NCI-H128 (cell line): ENCODE measurements around the gene GBA3.

Experiments
- DNase-seq: peaks from one replicate; lab custom pipeline; 2025; ENCODE audit not compliant: unreplicated experiment; lab: John Stamatoyannopoulos, UW

GBA3 gene

DNA sequence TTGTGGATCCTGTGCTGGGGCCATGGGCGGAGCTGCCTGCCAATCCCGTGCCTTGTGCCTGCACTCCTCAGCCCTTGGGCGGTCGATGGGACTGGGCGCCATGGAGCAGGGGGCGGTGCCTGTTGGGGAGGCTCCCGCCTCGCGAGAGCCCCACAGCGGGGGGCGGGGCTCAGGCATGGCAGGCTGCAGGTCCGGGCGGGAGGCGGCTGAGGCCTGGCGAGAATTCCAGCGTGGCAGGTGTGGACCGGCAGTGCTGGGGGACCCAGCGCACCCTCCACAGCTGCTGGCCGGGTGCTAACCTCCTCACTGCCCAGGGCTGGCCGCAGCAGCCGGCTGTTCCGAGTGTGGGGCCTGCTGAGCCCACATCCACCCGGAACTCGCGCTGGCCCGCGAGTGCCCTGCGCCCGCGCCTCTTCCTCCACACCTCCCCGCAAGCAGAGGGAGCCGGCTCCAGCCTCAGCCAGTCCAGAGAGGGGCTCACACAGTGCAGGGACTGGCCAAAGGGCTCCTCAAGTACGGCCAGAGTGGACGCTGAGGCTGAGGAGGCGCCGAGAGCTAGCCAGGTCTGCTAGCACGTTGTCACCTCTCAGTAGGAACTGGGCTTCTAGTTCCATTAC, 85.9 kb downstream of the GBA3 start:
- no peak for DNase-seq

DNA sequence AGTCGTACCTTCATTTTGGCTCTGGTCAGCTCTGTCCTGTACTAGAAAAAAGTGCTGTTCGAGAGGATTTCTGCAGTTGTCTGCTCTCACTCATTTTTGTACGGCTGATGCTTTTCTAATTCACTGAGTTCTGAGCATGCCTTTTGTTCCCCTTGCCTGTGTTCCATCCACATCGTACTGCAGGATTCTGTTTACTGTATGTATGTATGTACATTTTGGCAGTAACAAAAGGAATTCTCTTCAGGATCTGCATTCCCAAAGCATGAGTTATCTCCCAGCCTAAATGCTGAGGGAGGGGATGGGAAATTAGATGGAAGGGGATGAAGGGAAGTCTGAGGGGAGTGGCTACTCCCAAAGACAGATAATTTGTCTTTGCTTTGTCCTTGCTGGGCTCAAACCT, 87.6 kb downstream of the GBA3 start:
- no peak for DNase-seq

DNA sequence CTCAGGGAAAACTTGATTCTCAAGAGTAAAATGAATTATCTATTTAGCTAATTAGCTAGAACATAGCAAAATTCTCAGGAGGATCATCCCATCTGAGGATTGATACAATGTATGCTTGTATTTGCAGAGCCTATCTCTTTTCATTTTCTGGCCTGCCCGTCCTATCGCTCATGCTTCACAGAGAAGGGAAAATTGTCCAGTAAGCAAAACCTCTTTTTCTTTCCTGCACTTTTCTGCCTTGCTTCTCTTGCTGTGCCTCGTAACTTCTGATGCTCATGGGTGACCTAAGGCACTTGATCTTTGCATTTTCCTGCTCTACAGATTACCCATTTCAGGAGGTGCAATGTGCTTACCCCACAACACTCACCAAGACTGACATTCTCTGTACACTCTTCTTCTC, 88.1 kb downstream of the GBA3 start:
- no peak for DNase-seq

DNA sequence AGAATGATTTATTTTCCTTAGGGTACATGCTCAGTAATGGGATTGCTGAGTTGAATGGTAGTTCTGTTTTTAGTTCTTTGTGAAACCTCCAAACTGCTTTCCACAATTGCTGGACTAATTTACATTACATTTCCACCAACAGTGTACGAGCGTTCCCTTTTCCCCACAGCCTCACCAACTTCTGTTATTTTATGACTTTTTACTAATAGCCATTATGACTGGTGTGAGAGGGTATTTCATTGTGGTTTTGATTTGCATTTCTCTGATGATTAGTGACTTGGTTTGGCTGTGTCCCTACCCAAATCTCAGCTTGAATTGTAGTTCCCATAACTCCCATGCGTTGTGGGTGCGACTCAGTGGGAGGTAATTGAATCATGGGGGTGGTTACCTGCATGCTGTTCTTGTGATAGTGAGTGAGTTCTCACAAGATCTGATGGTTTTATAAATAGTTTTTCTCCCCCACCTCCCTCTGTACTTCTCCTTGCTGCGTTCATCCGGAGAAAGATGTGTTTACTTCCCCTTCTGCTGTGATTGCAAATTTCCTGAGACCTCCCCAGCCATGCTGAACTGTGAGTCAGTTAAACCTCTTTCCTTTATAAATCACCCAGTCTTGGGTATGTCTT, 95.1 kb downstream of the GBA3 start:
- DNase-seq: no peak

DNA sequence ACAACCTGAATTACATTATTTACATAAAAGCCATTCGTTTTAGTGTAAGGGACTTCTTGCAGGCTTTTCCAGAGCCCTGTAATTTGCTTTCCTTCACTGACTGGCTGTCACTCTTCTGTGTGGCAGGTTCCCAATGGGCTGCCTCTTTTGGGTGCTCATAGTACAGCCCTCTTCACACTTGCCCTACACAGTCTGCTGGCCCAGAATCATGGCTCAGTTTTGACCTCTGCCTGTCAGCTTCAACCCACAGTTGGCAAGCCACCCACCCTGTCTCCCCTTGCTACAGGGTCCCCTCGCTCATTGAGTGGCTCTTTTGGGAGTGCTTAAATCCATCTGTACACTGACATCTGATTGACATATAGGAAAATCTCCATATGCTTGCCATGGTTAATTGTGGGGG, 97.9 kb downstream of the GBA3 start:
- DNase-seq: no peak

DNA sequence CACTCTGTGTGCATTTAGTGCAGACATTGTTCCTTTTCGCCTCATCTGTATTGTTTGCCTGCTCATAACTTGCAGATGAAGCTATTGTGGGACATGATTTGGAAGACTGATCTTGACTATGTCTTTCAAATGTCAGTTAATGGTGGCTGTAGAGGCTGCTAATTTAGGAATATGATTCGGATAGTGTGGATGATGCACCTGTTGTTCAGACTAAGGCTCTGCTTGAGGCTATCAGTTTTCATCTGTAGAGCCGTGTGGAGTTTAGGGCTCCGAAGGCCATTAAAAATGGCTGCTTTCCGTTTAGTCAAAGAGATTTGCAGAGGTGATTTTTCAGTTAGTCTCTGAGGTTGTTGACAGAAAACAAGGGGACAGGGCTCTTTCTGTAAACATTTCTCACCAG, 102.0 kb downstream of the GBA3 start:
- no peak for DNase-seq

DNA sequence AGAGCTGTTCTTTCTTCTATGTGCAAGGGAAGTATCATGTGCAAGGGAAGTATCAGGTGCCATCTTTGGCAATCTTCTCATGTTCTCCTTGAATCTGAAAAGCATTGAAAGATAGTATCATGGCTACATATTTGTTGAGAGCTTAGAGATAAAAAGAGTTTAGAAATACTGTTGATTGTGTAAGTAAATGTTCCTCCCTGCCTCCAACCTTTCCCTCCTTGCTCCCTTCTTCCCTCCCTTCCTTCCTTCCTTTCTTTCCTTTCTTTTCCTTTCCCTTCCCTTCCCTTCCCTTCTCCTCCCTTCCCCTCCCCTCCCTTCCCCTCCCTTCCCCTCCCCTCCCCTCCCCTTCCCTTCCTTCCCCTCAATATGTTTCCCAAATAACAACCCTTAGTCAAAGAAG, 108.7 kb downstream of the GBA3 start:
- no peak for DNase-seq

DNA sequence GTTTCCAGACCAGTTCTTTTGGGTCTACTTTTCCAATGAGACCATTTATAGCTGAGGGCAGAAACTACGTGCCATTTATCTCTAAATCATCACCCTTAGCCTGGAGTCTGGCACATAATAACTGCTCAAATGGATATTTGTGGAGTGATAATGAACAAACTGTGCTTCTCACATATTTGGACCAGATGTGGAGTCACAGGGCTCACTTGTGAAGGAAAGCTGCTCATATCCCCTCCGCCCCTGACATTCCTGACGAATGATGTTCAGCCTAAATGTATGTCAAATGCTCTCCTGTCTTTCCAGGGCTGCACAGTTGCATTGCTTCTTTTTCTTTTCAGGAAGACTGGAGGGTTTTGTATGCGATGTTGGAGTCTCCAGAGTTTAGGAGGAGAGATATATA, 110.1 kb downstream of the GBA3 start:
- no peak for DNase-seq

DNA sequence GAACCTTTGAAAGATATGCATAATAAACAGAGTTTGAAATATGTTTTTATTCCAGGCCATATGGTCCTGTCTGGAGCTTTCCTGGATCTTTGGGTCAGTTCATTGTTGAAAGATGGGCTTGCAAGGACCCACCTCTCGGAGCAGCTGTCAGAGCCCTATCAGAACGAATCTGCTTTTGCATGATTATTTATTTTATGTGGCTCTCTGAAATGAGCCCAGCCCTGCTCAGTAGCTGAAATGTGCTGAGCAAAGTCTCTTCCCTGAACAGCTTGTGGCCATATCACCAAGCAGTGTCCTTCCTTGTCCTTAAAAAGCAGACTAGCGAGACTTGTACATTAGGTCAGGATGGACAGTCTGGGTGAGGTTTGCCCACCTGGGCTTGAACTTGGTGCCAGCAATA, 110.8 kb downstream of the GBA3 start:
- no peak for DNase-seq

DNA sequence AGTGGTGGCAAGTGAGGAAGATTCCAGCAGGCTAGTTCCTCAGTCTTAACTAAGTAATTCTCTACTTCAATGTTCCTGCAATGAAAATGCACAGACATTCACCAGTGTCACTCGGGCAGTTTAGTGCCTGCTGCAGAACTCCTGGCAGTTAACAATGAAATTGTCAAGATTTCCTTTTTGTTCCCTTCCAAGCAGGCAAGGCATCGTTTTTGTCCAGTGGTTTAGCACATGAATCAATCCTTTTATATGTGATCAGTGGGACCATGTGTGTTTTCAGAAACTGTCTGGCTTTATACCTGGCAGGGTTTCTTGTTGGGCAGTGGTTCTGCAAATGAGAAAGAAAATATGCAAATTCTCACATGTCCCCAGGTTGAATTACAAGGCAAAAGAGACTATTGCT, 122.2 kb downstream of the GBA3 start:
- DNase-seq: no peak

DNA sequence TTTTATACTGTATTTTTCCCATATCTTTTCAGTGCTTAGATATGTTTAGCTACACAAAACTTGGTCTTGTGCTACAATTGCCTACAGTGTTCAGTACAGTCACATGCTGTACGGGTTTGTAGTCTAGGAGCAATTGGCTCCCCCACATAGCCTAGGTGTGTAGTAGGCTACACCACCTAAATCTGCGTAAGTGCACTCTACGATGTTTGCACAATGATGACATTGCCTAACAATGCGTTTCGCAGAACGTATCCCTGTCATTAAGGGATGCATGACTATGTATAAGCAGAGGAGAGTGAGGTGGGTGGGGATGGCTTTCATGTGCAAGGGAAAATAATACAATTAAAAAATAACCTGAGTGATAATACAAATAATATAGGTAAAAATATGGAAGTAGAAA, 131.4 kb downstream of the GBA3 start:
- DNase-seq: no peak

DNA sequence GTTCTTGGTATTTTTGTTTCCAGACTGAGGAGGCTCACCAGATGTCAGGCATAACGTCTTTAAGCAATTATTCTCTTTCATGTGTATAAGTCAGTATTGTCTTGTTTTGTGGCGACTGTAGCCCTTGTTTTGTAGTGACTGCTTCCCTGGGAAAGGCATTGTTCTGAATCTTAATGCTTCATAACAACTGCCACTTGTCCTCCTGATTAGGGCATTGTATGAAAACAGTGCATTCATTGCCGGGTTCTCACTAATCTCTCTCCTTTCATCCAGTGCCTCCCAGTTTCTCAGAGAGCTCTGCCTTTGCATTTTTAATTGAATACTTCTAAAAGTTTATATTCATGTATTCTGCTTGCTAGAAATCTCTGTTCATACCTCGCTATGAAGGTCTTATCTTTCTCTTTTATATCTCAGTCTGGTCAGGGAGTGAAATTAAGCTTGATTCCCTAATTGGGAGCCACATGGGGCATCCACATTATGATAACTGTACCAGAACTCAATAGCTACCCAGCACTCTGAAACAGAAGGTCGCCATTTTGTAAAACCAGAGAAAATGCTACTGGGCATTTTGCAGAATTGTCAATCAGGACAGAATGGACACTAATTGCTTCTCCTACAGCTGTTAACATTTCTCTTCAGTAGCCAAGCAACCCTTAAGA, 149.8 kb downstream of the GBA3 start:
- DNase-seq: peak; percentile 2

DNA sequence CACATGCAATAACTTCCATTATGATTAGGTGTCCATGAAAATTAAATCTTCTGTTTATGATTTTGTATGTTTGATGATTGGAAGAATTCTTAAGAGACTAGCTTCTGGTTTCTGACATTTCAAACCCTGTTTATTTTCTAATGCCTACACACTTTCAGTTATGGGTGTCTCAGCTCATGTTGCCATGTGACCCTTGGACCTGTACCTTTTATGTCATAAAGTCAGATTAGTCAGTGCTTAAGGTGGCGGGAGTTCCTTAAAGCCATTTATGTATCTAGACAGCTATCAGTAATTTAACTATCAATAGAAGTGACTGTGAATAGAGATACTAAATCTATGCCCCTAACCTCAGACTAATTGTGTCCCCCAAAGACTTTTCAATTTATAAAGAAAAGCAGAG, 155.6 kb downstream of the GBA3 start:
- no peak for DNase-seq

DNA sequence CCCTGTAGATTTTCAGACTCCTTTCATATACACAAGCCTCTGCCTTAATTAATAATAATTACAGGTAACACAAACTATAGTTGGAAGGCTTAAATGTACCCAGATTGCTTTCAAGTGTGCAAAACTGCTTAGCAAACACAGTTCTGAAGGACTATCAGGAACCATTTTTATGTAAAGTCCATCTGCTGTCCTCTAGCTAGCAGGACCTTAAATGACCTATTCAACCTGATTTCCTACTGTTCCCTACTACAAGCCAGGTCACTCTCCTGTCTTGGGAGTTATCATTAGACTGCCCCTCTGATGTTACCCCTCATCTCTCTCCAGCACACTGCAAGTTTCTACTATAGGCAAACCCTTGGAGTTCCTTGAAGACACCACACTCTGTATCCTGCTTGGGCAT, 157.3 kb downstream of the GBA3 start:
- DNase-seq: no peak

DNA sequence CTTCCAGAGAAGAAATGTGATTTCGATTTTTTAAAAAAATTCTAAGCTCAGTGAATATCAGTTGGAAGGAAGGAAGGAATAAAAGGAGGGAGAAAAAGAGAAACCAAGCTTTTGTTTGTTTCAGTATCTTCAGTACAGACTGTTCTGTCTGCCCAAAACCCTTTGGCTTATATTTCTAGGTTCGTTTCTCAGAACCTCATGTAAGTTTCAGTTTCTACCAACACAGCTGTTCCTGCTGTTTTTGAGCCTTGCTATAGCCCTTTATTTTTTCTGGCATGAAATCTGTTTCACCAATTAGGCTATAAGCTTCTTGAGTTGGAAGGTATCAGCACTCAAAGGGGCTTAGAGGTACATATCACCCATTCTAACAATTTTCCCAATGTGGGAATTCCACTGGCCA, 157.9 kb downstream of the GBA3 start:
- no peak for DNase-seq

DNA sequence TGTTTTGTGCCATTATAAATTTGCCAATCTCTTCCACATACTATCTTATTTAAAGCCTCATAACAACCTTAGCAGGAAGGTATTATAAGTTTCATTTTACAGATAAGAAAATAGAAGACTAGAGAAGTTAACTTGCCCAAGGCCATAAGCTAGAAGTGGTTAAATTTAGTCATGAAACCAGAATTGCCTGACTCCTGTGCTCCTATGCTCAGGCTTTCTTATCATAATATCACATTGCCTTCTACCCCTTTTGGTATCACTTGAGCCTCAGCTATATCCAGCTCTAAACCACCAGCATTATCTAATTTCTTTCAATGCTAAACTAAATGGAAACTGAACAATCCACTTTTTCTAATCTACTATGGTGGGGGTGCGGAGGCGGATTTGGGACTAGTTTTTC, 164.7 kb downstream of the GBA3 start:
- DNase-seq: no peak

DNA sequence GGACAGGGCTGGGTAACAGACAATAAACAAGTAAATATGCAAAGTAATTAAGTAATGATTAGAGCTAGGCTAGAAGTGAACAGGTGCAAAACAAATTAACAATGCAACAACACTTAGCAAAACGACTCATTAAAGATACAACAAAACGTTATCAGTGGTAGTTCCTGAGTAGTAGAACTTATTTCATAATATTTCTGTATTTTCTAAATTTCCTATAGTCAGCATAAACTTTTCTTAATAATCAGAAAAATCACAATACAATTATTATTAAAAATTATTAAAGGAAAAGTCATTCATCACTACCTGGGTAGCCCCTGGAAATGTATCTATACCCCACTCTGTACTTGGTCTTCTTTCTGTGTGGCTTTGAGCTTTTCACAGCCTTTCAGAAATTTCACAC, 166.6 kb downstream of the GBA3 start:
- no peak for DNase-seq
